Tibial nerve (tissue), 4 donors: ENCODE results near the gene NUTM2D.
"Not testable (repeated sequence)": the region's sequence is repeated elsewhere in the genome, so short reads cannot be mapped to it uniquely, and the experiment has no call there.

Source experiments
- CTCF ChIP-seq, 5 experiments: fragments of 200-600 bp in 3 of 5; fragments of 450-650 bp in 2 of 5; sonication (generic) in 3 of 5; IDR thresholded peaks; one replicate each; pipeline ENCODE4 v1.5.1; 2016 to 2019; ENCODE audit warnings: antibody characterized with exemption in 5 of 5, mild to moderate bottlenecking in 3 of 5, moderate library complexity in 2 of 5
- EP300 ChIP-seq, 2 donors: sonication (generic); formaldehyde crosslinking; IDR thresholded peaks; one replicate each; pipeline ENCODE4 v1.6.1; 2017; ENCODE audit warnings: antibody characterized with exemption in 2 of 2, mild to moderate bottlenecking in 1 of 2

- TF ChIP-seq CTCF, EP300 (IDR thresholded peaks at IDR 0.05): not testable (repeated sequence)
Measured at GRCh38 chr10:87313649-87314359, 43.7 kb upstream of the NUTM2D start.
